Uterus (tissue), 2 donors: ENCODE results near the gene COL26A1.

Experiments used
- POLR2A ChIP-seq, 2 donors: fragments of 450-650 bp; IDR thresholded peaks; one replicate each; pipeline ENCODE4 v1.6.1; 2016; ENCODE audit warnings: antibody characterized with exemption in 2 of 2, mild to moderate bottlenecking in 1 of 2, moderate library complexity in 1 of 2
- TF ChIP-seq, protein P1 (sequence below), 4 experiments: fragments of 200-600 bp in 2 of 4; fragments of 450-650 bp in 2 of 4; sonication (generic) in 2 of 4; IDR thresholded peaks; one replicate each; pipeline ENCODE4 v1.5.1; 2016 to 2019; ENCODE audit warnings: antibody characterized with exemption in 4 of 4, mild to moderate bottlenecking in 2 of 4, moderate library complexity in 1 of 4

DNA sequence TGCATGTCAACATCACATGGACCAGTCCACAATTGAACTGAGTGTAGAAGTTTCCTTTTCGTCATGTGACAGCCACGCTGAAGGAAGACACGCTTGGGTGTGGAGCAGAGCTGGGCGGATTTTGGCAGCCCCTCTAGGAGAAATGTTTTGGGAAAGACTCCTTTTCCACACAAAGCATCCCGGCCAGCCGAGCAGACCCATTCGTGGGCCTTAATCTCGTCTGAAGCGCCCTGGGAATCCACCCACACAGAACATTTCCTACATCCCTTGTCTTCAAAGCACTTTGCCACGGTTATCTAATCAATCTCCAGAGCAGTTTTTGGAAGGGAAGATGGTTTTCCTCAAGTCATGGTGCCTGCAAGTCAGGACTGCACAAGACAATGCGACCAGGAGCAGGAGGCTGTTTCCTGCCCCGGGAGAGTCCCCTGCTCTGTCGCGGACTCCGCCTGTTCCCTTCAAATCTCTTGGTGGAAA is 32.6 kb upstream of the COL26A1 start:
- TF ChIP-seq POLR2A (IDR thresholded peaks at IDR 0.05) = no peak
- TF ChIP-seq, protein P1, sequence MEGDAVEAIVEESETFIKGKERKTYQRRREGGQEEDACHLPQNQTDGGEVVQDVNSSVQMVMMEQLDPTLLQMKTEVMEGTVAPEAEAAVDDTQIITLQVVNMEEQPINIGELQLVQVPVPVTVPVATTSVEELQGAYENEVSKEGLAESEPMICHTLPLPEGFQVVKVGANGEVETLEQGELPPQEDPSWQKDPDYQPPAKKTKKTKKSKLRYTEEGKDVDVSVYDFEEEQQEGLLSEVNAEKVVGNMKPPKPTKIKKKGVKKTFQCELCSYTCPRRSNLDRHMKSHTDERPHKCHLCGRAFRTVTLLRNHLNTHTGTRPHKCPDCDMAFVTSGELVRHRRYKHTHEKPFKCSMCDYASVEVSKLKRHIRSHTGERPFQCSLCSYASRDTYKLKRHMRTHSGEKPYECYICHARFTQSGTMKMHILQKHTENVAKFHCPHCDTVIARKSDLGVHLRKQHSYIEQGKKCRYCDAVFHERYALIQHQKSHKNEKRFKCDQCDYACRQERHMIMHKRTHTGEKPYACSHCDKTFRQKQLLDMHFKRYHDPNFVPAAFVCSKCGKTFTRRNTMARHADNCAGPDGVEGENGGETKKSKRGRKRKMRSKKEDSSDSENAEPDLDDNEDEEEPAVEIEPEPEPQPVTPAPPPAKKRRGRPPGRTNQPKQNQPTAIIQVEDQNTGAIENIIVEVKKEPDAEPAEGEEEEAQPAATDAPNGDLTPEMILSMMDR (IDR thresholded peaks at IDR 0.05) = no peak
